A673 (cell line): ENCODE data around the gene RALB. TPM values are rescaled to one million over a fixed set of nuclear protein-coding genes. Genes with fewer than 3 reads are reported as not detected.

Source experiments
- BruUV-seq: library from RNA; stranded (reverse); fragments of 400-500 nt; replicated peaks from 2 replicates; lab custom pipeline; 2021; lab: Mats Ljungman, UMichigan
- CTCF ChIA-PET: fragments of 300-600 bp; sonication (Branson Sonifier 250); formaldehyde crosslinking; loops from one replicate; lab custom pipeline; 2022; ENCODE audit warnings: antibody characterized with exemption; lab: Charles Lee
- POLR2A ChIA-PET: fragments of 300-600 bp; sonication (Branson Sonifier 250); formaldehyde crosslinking; loops from one replicate; lab custom pipeline; 2022; ENCODE audit warnings: antibody characterized with exemption; ENCODE audit not compliant: low non-redundant PET; lab: Charles Lee
- DNase-seq: peaks from one replicate; pipeline ENCODE4 v3.0.0-alpha.2; 2015; ENCODE audit warnings: low spot score
- H3K27ac ChIP-seq: fragments of 200-600 bp; sonication (generic); 2 replicates; pipeline ENCODE4 v1.5.1; 2016; ENCODE audit warnings: mixed run types, low read depth, mild to moderate bottlenecking, mixed read lengths, antibody characterized with exemption, low read length; ENCODE audit not compliant: poor library complexity, severe bottlenecking
- H3K27me3 ChIP-seq: fragments of 200-600 bp; sonication (generic); replicated peaks from 2 replicates; pipeline ENCODE4 v1.6.1; 2017; ENCODE audit warnings: mixed run types, low read depth, mild to moderate bottlenecking, mixed read lengths, antibody characterized with exemption, low read length; ENCODE audit not compliant: insufficient read depth, poor library complexity
- H3K36me3 ChIP-seq: fragments of 200-600 bp; sonication (generic); 2 replicates; pipeline ENCODE4 v1.6.1; 2016; ENCODE audit warnings: mixed run types, mild to moderate bottlenecking, mixed read lengths, antibody characterized with exemption, low read length; ENCODE audit not compliant: insufficient read depth, poor library complexity, severe bottlenecking
- H3K4me1 ChIP-seq: fragments of 200-600 bp; sonication (generic); 2 replicates; pipeline ENCODE4 v1.6.1; 2017; ENCODE audit warnings: mixed run types, mild to moderate bottlenecking, mixed read lengths, antibody characterized with exemption, low read length; ENCODE audit not compliant: insufficient read depth, poor library complexity, severe bottlenecking
- H3K4me3 ChIP-seq: fragments of 200-600 bp; sonication (generic); 2 replicates; pipeline ENCODE4 v1.5.1; 2016; ENCODE audit warnings: low read depth, mixed run types, mild to moderate bottlenecking, mixed read lengths, low read length; ENCODE audit not compliant: poor library complexity, severe bottlenecking
- H3K9me3 ChIP-seq: fragments of 200-600 bp; sonication (generic); 2 replicates; pipeline ENCODE4 v1.6.1; 2016; ENCODE audit warnings: mixed run types, low read depth, mild to moderate bottlenecking, mixed read lengths, antibody characterized with exemption, low read length; ENCODE audit not compliant: poor library complexity, severe bottlenecking
- CTCF ChIP-seq: fragments of 300-800, 200-600 bp; sonication (generic); conservative IDR thresholded peaks from 2 replicates; pipeline ENCODE4 v1.5.1; 2017; ENCODE audit warnings: low read depth, mild to moderate bottlenecking, antibody characterized with exemption, low read length, moderate library complexity, mixed read lengths
- EZH2 ChIP-seq: fragments of 200-600 bp; sonication (generic); IDR thresholded peaks from 2 replicates; pipeline ENCODE4 v1.6.1; 2017; ENCODE audit warnings: borderline replicate concordance, low read depth, mild to moderate bottlenecking, mixed read lengths, antibody characterized with exemption, low read length; ENCODE audit not compliant: poor library complexity, severe bottlenecking
- intact Hi-C: fragments of 100-400 bp; cut with micrococcal nuclease; formaldehyde crosslinking; loops from one replicate; pipeline ENCODE4 v1.10.0; 2022; ENCODE audit not compliant: unreplicated experiment
- total RNA-seq: library from RNA; stranded (reverse); gene quantifications from 2 replicates; pipeline ENCODE4 v1.2.3, GENCODE V29; 2021

The RALB gene
- total RNA-seq, 1 experiment from 2014 or later, result 47.0 TPM

GRCh38 chr2:120285056-120285455 lies 32.4 kb downstream of the RALB start:
- no peak overlapping the region for H3K27ac ChIP-seq
- no peaks in the 10 kb centered on the region for H3K27me3 ChIP-seq
- H3K4me1 ChIP-seq, result no peaks in the 10 kb centered on the region
- POLR2A ChIA-PET, result no interaction called here
- no peaks in the 10 kb centered on the region for H3K9me3 ChIP-seq
- peaks cover 5% of the 10 kb centered on the region for H3K36me3 ChIP-seq
- CTCF ChIA-PET, result no interaction called here
- H3K4me3 ChIP-seq, result no peak overlapping the region
- no peak for DNase-seq
- TF ChIP-seq EZH2, result no peak
- no peak for TF ChIP-seq CTCF
- BruUV-seq, result no TSS peak
- intact Hi-C loops, result no loop called here

- intact Hi-C loops, result no loop called here
- DNase-seq, result no peak
- BruUV-seq, result no TSS peak
- H3K27ac ChIP-seq, result no peak overlapping the region
- ChIA-PET POLR2A (no interaction called here), CTCF (no interaction called here)
- no peaks in the 10 kb centered on the region for H3K27me3 ChIP-seq
- H3K4me3 ChIP-seq, result no peak overlapping the region
- peaks cover 5% of the 10 kb centered on the region for H3K36me3 ChIP-seq
- no peak for TF ChIP-seq EZH2
- no peak for TF ChIP-seq CTCF
- H3K9me3 ChIP-seq, result no peaks in the 10 kb centered on the region
- no peaks in the 10 kb centered on the region for H3K4me1 ChIP-seq
Measured at GRCh38 chr2:120287183-120288015, 34.7 kb downstream of the RALB start.

- TF ChIP-seq CTCF, result no peak
- no peak for TF ChIP-seq EZH2
- Histone ChIP-seq H3K27me3 (no peaks in the 10 kb centered on the region), H3K36me3 (peaks cover 5% of the 10 kb centered on the region), H3K9me3 (no peaks in the 10 kb centered on the region), H3K27ac (no peak overlapping the region), H3K4me1 (no peaks in the 10 kb centered on the region), H3K4me3 (no peak overlapping the region)
- no peak for DNase-seq
- no TSS peak for BruUV-seq
- ChIA-PET POLR2A (no interaction called here), CTCF (no interaction called here)
- intact Hi-C loops, result no loop called here
Measured at GRCh38 chr2:120288016-120288373, 35.3 kb downstream of the RALB start.
